Measurements from ENCODE around the gene METTL27.
"Not testable (repeated sequence)": the region's sequence is repeated elsewhere in the genome, so short reads cannot be mapped to it uniquely, and the experiment has no call there.

Gene METTL27

DNA sequence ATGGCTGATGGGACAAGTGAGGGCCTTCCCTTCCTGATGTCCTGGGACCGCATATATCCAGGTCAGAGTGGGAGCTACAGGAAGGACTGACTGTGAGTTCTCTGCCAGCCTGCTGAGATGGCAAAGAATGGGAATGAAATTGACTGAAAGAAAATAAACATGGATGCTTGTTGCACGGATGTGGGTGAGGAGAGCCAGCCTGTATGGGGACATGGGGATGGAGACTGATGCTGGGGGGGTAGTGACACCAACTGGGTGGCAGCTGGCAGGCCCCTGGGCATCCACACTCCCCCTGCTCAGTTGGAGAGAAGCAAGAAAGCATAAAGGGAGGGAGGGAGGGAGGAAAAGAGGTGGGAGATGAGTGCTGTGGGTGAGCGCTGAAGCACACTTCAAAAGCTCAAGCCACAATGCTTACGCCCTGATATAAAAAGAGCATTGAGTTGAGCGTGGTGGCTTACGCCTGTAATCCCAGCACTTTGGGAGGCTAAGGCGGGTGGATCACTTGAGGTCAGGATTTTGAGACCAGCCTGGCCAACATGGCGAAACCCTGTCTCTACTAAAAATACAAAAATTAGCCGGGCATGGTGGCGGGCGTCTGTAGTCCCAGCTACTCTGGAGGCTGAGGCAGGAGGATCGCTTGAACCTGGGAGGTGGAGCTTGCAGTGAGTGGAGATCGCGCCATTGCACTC, 20.6 kb downstream of the METTL27 start:
- not testable (repeated sequence) for DNase-seq (ENCODE audit: extremely low read depth in 1 of 2, low read depth in 1 of 2)

DNA sequence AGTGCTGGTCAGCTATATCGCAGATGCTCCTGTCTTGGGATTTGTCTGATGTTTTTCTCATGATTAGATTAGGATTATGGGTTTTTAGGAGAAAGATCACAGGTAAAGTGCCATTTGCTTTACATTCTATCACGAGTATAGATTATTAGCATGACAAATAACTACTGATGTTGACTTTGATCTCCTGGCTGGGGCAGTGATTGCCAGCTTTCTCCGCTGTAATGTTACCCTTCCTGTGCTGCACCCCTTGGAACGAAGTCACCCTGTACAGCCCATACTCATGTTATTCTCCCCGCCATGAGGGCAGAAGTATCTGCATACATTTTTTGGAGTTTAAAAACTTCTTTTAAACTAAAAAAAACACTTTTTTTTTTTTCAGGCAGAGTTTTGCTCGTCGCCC, 22.3 kb downstream of the METTL27 start:
- DNase-seq (ENCODE audit: extremely low read depth in 1 of 2, low read depth in 1 of 2): no peak

DNA sequence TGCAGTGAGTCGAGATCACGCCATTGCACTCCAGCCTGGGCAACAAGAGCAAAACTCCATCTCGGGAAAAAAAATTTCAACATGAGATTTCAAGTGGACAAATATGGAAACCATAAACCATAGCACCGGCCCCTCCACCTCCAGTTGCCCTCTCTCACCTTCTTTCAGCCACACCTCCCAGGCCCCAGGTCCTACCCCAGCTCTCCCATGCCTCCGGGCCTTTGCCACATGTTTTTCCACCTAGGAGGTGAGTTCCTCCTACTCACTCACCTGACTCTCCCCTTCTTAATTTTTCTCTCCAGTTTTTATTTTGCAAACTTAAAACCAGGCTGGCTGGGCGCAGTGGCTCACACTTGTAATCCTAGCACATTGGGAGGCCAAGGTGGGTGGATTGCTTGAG, 25.2 kb downstream of the METTL27 start:
- no peak for DNase-seq (ENCODE audit: extremely low read depth in 1 of 2, low read depth in 1 of 2)

- no peak for DNase-seq (ENCODE audit: extremely low read depth in 1 of 2, low read depth in 1 of 2)
Measured at GRCh38 chr7:73815436-73815835, 26.9 kb downstream of the METTL27 start.

- DNase-seq (ENCODE audit: extremely low read depth in 1 of 2, low read depth in 1 of 2): no peak
Measured at GRCh38 chr7:73812996-73813395, 29.3 kb downstream of the METTL27 start.

- DNase-seq (ENCODE audit: extremely low read depth in 1 of 2, low read depth in 1 of 2): peak in 1 of 2 donors; percentile 45
Measured at GRCh38 chr7:73811760-73812168, 30.6 kb downstream of the METTL27 start.

DNA sequence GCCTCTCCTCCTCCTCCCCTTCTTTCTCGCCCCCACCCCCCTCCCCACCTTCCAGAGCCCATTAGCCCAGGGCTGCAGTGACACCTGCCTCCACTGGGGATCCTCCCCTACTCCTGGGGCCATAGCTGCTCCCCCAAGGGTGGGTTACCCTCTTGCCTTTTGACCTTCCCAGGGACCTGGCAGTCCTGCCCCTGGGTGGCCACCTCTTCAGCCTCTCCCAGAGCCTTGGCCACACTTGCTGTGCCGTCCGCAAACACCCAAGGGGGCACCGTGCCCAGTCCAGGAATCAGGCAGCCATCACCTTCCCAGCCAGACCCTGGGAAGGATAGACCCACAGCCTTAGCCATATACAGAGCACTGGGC, 31.3 kb downstream of the METTL27 start:
- DNase-seq (ENCODE audit: extremely low read depth in 1 of 2, low read depth in 1 of 2): no peak

GRCh38 chr7:73809467-73809951, 32.8 kb downstream of the METTL27 start:
- DNase-seq (ENCODE audit: extremely low read depth in 1 of 2, low read depth in 1 of 2): no peak

- DNase-seq (ENCODE audit: extremely low read depth in 1 of 2, low read depth in 1 of 2): no peak
Measured at GRCh38 chr7:73802459-73802858, 39.9 kb downstream of the METTL27 start.

- no peak for DNase-seq (ENCODE audit: extremely low read depth in 1 of 2, low read depth in 1 of 2)
Measured at GRCh38 chr7:73801577-73801976, 40.7 kb downstream of the METTL27 start.

- no peak for DNase-seq (ENCODE audit: extremely low read depth in 1 of 2, low read depth in 1 of 2)
Measured at GRCh38 chr7:73799282-73800141, 42.8 kb downstream of the METTL27 start.

DNA sequence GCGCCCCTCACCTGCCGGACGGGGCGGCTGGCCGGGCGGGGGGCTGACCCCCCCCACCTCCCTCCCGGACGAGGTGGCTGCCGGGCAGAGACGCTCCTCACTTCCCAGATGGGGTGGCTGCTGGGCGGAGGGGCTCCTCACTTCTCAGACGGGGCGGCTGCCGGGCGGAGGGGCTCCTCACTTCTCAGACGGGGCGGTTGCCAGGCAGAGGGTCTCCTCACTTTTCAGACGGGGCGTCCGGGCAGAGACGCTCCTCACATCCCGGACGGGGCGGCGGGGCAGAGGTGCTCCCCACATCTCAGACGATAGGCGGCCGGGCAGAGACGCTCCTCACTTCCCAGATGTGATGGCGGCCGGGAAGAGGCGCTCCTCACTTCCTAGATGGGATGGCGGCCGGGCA, 45.1 kb downstream of the METTL27 start:
- DNase-seq (ENCODE audit: extremely low read depth in 1 of 2, low read depth in 1 of 2): not testable (repeated sequence)

DNA sequence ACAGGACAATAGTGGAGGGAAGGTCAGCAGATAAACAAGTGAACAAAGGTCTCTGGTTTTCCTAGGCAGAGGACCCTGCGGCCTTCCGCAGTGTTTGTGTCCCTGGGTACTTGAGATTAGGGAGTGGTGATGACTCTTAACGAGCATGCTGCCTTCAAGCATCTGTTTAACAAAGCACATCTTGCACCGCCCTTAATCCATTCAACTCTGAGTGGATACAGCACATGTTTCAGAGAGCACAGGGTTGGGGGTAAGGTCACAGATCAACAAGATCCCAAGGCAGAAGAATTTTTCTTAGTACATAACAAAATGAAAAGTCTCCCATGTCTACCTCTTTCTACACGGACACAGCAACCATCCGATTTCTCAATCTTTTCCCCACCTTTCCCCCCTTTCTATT, 45.7 kb downstream of the METTL27 start:
- not testable (repeated sequence) for DNase-seq (ENCODE audit: extremely low read depth in 1 of 2, low read depth in 1 of 2)

DNA sequence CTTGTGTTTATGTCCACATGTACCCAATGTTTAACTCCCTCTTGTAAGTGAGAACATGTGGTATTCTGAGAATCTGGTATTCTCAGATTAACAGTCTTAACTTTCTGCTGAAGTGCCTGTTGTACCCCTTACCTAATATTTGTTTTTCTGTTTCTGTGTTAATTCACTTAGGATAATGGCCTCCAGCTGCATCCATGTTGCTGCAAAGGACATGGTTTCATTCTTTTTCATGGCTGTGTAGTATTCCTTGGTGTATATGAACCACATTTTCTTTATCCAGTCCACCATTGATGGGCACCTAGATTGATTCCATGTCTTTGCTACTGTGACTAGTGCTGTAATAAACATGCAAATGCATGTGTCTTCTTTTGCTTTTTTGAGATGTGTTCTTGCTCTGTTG, 47.1 kb downstream of the METTL27 start:
- not testable (repeated sequence) for DNase-seq (ENCODE audit: extremely low read depth in 1 of 2, low read depth in 1 of 2)

DNA sequence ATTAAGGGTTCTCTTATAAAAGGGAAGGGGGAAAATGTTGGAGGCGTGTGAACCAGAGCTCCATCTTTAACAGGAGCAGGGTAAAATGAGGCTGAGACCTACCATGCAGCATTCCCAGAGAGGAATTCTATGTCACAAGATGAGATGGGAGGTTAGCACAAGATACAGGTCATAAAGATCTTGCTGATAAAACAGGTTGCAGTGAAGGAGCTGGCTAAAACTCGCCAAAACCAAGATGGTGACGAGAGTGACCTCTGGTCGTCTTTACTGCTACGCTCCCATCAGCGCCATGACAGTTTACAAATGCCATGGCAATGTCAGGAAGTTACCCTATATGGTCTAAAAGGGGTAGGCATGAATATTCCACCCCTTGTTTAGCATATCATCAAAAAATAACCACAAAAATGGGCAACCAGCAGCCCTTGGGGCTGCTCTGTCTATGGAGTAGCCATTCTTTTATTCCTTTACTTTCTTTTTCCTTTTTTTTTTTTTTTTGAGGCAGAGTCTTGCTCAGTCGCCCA, 51.1 kb downstream of the METTL27 start:
- not testable (repeated sequence) for DNase-seq (ENCODE audit: extremely low read depth in 1 of 2, low read depth in 1 of 2)

DNA sequence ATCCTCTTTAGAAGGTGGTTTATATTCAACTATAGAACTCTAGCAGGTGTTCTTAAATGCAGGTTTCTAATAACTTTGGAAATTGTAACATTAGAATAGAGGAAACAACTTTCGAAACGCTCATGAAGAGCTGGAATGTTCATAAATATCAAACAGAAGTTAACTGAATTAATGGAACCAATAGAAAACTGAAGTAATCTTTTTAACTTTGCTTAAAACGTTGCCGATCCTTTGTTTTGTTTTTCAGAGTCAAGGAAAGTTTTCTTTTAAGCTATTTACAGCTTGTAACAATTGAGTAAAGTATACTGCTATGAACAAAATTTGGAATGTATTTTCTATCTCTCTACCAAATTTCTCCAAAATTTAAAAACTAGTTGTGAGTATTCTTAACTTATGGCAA, 53.3 kb downstream of the METTL27 start:
- DNase-seq (ENCODE audit: extremely low read depth in 1 of 2, low read depth in 1 of 2): no peak

DNA sequence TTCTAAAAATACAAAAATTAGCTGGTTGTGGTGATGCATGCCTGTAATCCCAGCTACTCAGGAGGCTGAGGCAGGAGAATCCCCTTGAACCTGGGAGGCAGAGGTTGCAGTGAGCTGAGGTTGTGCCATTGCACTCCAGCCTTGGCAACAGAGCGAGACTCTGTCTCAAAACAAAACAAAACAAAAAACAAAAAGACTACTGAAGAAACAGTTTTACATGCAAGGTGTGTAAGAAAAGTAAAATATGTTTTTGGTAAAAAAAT, 54.6 kb downstream of the METTL27 start:
- not testable (repeated sequence) for DNase-seq (ENCODE audit: extremely low read depth in 1 of 2, low read depth in 1 of 2)

DNA sequence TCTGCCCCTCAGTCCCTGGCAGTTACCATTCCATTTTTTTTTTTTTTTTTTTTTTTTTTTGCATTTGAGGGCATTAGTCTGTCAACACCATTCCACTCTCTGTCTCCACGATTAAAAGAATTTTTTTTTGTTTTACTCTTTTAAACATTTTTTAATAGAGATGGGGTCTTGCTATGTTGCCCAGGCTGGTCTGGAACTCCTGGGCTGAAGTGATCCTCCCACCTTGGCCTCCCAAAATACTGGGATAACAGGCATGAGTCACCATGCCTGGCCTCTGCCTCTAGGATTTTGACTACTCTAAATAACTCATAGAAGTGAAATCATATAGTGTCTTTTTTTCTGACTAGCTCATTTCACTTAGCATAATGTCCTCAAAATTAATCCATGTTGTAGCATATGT, 55.7 kb downstream of the METTL27 start:
- no peak for DNase-seq (ENCODE audit: extremely low read depth in 1 of 2, low read depth in 1 of 2)

Data from activated CD8-positive, alpha-beta memory T cell treated with anti-CD3 and anti-CD28 coated beads for 1 hour (primary cell).